Neural cell (in vitro differentiated cells): Measurements from ENCODE around the gene LDB3.

Experiments used
- POLR2AphosphoS5 ChIP-seq: IDR thresholded peaks from 2 replicates; pipeline ENCODE4 v1.6.1; 2012
- SMC3 ChIP-seq: fragments of 450-650 bp; conservative IDR thresholded peaks from 2 replicates; pipeline ENCODE4 v1.6.1; 2014; ENCODE audit warnings: antibody characterized with exemption, mild to moderate bottlenecking, moderate library complexity; ENCODE audit not compliant: poor library complexity
- TF ChIP-seq, protein P1 (sequence below): fragments of 450-650 bp; IDR thresholded peaks from 2 replicates; pipeline ENCODE4 v1.5.1; 2014; ENCODE audit warnings: antibody characterized with exemption, mild to moderate bottlenecking, moderate library complexity; ENCODE audit not compliant: poor library complexity, severe bottlenecking
- TF ChIP-seq, protein P2 (sequence below): IDR thresholded peaks from 2 replicates; pipeline ENCODE4 v1.6.1; 2012; ENCODE audit warnings: borderline replicate concordance

DNA sequence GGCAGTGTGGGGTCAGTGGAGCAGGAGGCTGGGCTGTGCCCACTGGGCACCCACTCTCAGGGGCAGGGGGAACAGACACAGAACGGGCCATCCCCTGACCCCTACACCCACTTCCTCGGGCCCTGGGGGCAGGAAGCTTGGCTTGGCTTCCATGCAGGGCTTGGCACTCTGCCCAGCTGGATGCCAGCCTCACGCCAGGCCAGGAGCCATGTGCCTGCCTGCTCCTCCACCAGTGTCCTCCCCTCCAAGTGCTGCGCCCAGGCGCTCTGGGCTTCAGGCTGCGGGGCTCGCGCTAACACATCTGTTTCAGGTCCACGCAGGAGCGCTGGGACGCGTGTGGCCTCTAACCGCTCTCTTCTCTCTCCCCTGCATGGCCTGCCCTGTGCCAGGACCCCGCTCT, 12.7 kb downstream of the LDB3 start:
- TF ChIP-seq, protein P1, sequence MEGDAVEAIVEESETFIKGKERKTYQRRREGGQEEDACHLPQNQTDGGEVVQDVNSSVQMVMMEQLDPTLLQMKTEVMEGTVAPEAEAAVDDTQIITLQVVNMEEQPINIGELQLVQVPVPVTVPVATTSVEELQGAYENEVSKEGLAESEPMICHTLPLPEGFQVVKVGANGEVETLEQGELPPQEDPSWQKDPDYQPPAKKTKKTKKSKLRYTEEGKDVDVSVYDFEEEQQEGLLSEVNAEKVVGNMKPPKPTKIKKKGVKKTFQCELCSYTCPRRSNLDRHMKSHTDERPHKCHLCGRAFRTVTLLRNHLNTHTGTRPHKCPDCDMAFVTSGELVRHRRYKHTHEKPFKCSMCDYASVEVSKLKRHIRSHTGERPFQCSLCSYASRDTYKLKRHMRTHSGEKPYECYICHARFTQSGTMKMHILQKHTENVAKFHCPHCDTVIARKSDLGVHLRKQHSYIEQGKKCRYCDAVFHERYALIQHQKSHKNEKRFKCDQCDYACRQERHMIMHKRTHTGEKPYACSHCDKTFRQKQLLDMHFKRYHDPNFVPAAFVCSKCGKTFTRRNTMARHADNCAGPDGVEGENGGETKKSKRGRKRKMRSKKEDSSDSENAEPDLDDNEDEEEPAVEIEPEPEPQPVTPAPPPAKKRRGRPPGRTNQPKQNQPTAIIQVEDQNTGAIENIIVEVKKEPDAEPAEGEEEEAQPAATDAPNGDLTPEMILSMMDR: no peak
- TF ChIP-seq, protein P2, sequence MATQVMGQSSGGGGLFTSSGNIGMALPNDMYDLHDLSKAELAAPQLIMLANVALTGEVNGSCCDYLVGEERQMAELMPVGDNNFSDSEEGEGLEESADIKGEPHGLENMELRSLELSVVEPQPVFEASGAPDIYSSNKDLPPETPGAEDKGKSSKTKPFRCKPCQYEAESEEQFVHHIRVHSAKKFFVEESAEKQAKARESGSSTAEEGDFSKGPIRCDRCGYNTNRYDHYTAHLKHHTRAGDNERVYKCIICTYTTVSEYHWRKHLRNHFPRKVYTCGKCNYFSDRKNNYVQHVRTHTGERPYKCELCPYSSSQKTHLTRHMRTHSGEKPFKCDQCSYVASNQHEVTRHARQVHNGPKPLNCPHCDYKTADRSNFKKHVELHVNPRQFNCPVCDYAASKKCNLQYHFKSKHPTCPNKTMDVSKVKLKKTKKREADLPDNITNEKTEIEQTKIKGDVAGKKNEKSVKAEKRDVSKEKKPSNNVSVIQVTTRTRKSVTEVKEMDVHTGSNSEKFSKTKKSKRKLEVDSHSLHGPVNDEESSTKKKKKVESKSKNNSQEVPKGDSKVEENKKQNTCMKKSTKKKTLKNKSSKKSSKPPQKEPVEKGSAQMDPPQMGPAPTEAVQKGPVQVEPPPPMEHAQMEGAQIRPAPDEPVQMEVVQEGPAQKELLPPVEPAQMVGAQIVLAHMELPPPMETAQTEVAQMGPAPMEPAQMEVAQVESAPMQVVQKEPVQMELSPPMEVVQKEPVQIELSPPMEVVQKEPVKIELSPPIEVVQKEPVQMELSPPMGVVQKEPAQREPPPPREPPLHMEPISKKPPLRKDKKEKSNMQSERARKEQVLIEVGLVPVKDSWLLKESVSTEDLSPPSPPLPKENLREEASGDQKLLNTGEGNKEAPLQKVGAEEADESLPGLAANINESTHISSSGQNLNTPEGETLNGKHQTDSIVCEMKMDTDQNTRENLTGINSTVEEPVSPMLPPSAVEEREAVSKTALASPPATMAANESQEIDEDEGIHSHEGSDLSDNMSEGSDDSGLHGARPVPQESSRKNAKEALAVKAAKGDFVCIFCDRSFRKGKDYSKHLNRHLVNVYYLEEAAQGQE: no peak
- TF ChIP-seq SMC3: no peak
- no peak for TF ChIP-seq POLR2AphosphoS5
